Epithelial cell of esophagus (primary cell): ENCODE data around the gene LTA4H.

Experiments used
- DNase-seq: peaks from one replicate; pipeline ENCODE4 v3.0.0; 2010; ENCODE audit warnings: low read depth
- H3K4me3 ChIP-seq: 2 replicates; pipeline ENCODE4 v1.5.1; 2011; ENCODE audit warnings: mild to moderate bottlenecking, low read length, control low read depth
- TF ChIP-seq, protein P1 (sequence below): IDR thresholded peaks from 2 replicates; pipeline ENCODE4 v1.5.1; 2011; ENCODE audit warnings: low read depth, mild to moderate bottlenecking, low read length, control low read depth, inconsistent platforms; ENCODE audit not compliant: insufficient read depth; ENCODE audit errors: missing control alignments

The LTA4H gene

DNA sequence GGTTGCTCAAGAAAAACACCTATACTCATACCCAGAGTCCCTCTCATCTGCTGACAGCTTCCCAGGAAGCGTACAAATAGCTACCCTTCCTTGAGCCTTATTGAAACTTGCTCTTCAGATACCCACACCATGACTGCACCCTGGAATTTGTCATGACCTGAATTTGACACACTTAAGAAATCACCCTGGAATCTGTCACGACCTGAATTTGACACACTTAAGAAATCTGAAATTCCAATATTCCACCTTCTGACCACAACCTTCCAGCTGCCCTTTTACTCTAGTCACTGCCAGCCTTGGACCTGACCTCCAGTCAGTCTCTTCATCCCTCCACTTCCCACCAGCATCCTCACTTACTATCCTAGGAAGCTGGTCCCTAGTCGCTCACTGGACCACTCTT lies 38.1 kb downstream of the LTA4H start:
- TF ChIP-seq, protein P1, sequence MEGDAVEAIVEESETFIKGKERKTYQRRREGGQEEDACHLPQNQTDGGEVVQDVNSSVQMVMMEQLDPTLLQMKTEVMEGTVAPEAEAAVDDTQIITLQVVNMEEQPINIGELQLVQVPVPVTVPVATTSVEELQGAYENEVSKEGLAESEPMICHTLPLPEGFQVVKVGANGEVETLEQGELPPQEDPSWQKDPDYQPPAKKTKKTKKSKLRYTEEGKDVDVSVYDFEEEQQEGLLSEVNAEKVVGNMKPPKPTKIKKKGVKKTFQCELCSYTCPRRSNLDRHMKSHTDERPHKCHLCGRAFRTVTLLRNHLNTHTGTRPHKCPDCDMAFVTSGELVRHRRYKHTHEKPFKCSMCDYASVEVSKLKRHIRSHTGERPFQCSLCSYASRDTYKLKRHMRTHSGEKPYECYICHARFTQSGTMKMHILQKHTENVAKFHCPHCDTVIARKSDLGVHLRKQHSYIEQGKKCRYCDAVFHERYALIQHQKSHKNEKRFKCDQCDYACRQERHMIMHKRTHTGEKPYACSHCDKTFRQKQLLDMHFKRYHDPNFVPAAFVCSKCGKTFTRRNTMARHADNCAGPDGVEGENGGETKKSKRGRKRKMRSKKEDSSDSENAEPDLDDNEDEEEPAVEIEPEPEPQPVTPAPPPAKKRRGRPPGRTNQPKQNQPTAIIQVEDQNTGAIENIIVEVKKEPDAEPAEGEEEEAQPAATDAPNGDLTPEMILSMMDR = no peak
- DNase-seq = peak; percentile 9
- H3K4me3 ChIP-seq = no peak overlapping the region

DNA sequence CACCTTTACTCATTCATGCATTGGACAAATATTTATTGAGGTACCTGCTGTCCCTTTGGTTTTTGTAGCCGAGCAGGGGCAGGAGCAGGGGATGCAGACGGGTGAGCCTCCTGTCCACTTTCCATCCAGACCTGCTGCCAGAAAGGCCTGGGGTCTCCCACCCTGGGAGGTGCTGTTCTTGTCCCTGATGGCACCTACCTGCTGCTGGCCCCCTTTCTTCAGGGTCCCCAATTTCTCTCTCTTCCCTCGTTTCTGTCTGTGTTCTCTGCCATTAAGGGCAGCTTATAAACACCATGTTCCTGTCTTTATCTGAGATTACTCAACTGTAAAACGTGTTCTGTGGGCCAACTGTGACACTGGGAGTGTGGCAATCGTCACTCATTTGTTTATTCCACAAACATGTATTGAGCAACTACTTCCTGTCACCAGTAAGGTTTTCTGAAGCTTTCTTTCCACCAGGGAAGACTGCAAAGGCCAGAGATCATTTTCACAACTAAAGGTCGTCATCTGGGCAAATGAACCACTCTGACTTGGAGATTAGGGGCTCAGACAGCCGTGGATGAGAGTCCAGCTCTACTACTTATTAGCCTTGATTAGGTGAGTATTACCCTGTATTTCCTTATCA lies 39.2 kb downstream of the LTA4H start, which contains the start of gene HAL:
Gene HAL (minus strand): TSS at position 311 of the 625 bp plus-strand sequence. CDS start 434 bp downstream, outside the sequence.
- DNase-seq = peak; percentile 40
- TF ChIP-seq, protein P1 = no peak
- H3K4me3 ChIP-seq = no peak within 1 kb of the TSS

DNA sequence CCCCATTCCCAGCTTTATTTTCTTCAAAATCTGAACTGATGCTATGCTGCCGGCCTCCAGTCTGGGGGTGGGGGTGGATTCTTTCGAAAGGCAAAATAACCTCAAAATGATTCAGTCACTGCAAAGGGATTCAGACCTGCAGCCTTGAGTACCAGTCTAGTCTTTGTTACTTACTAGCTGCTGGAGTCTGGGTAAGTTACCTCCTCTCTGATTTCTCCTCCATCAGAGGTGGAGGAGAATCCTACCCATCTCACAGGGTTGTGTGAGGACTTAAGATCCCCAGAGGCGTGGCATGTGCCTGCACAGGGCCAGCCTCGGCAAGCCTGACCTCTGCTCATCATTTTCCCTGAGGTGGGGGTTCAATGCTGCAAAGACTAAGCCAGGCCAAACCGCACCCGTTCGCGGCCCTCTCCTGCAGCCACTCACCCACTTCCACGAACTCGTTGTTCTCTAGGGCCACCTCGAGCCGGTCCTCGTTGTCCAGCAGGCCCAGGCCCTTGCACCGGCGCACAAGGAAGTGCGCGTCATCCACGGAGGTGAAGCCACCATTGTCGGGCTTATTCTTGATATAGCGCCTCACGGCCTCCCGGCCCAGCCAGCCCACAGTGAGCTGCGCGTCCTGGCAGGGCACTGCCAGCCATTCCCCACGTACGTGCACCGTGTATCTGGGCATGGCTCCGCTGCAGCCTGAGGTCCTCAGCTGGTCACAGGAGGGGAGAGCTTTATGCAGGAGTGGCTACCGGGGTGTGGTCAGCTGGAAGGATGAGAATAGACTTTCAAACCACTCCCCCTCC lies 40.0 kb downstream of the LTA4H start:
- no peak for DNase-seq
- TF ChIP-seq, protein P1 = no peak
- no peak overlapping the region for H3K4me3 ChIP-seq

DNA sequence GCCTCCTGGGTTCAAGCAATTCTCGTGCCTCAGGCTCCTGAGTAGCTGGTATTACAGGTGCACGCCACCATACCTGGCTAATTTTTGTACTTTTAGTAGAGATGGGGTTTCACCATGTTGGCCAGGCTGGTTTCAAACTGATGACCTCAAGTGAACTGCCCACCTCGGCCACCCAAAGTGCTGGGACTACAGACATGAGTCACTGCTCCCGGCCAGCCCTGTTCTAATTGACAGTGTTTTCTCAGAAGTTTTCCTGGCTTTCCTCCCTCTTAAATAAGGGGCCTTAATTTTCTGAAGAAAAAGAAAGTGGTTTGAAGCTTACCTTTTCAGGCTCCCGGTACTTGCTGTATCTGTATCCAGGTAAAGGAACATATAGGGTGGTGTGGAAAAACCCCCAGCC lies 40.9 kb downstream of the LTA4H start:
- DNase-seq = no peak
- H3K4me3 ChIP-seq = no peak overlapping the region
- TF ChIP-seq, protein P1 = no peak

DNA sequence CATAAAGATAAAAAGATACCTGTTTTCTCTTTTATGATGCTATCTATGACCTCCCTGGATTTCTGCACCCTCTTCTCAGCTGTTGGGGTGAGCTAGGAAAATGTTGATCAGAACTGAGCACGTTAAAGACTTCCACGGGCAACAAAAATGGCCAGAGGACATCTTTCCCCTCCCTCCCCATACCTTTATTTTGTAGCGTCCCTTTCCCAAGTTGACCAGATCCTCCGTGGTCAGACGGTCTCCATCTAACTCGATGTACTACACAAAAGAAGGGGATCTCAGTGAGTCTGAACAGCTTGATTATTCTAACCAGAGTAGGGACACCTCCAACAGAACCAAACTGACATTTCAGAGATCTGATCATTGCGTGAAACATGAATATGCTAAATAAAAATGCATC lies 41.5 kb downstream of the LTA4H start:
- DNase-seq = no peak
- no peak overlapping the region for H3K4me3 ChIP-seq
- TF ChIP-seq, protein P1 = no peak

DNA sequence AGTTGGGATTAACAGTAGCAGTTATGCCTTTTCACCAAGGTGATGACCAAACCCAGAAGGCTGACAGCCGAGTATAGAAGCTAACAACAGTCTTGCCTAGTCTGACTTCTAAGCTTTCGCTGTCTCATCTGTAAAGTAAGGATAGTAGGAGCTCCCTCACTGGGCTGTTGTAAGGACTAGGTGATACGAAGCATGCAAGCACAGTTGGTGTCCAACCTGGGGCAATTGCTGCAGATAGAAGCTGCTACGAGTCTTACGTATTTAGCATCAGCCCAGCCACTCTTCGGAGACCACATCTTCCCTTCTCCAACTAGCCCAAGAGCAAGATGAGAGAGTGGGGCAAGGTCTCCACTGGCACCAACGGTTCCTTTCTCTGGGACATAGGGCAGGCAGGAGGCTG lies 45.3 kb downstream of the LTA4H start:
- TF ChIP-seq, protein P1 = no peak
- H3K4me3 ChIP-seq = no peak overlapping the region
- DNase-seq = no peak

DNA sequence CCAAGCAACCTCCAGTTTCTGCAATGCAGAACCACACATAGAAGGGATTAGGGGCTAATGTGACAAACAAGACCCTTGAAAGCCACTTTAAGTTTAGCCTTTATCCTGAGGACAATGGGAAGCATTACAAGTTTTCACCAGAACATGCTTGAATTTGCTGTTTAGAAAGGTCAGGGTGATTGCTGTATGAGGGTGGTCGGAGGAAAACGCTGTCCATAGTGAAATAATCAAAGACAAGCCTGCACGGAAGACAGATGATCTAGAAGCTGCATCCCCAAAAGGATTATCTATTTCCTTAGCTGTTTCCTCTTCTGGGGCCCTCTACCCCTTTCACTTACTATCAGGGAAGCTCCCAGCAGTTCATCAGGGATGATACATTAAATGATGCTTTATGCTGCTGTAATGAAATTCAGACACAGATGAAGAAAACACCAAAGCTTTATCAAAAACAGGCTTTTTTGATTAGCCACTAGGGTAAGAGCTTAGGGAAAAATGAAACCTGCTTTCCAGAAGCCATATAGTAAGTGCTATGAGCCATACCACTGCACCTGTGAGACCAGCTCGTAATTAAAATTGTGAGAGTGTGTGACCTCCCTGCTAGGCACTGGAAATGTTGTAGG lies 45.8 kb downstream of the LTA4H start:
- no peak for DNase-seq
- H3K4me3 ChIP-seq = no peak overlapping the region
- TF ChIP-seq, protein P1 = no peak
